DND-41 (cell line): ENCODE data around the gene ARL6IP5.

Experiments
- ATAC-seq: fragments of 200-7000 bp; cut with Tn5 transposase; 3 replicates; pipeline ENCODE4 v1.9.1; 2021; ENCODE audit warnings: low read depth; ENCODE audit not compliant: insufficient read depth
- DNase-seq: peaks from one replicate; pipeline ENCODE4 v3.0.0-alpha.2; 2020
- H2AFZ ChIP-seq: 2 replicates; pipeline ENCODE4 v1.6.0; 2012; ENCODE audit warnings: low read depth, low read length
- H3K27ac ChIP-seq: 2 replicates; pipeline ENCODE4 v1.5.1; 2012; ENCODE audit warnings: low read length, inconsistent platforms
- H3K27me3 ChIP-seq: fragments of 200-600 bp; sonication (generic); 2 replicates; pipeline ENCODE4 v1.6.0; 2012; ENCODE audit warnings: low read length, mild to moderate bottlenecking, inconsistent platforms; ENCODE audit not compliant: insufficient read depth, poor library complexity
- H3K36me3 ChIP-seq: 2 replicates; pipeline ENCODE4 v1.5.1; 2012; ENCODE audit warnings: low read length, inconsistent platforms; ENCODE audit not compliant: insufficient read depth
- H3K4me1 ChIP-seq: 2 replicates; pipeline ENCODE4 v1.5.1; 2012; ENCODE audit warnings: mild to moderate bottlenecking, low read length; ENCODE audit not compliant: insufficient read depth
- H3K4me2 ChIP-seq: 2 replicates; pipeline ENCODE4 v1.6.0; 2012; ENCODE audit warnings: mild to moderate bottlenecking, moderate library complexity, low read length, inconsistent platforms; ENCODE audit not compliant: insufficient read depth
- H3K4me3 ChIP-seq, 2 experiments: fragments of 200-600 bp in 1 of 2; shearing (Covaris generic) in 1 of 2; 2 replicates each; pipeline ENCODE4 v1.5.1; 2012 to 2016; ENCODE audit warnings: inconsistent platforms in 2 of 2, low read length in 2 of 2, mild to moderate bottlenecking in 2 of 2, low read depth in 1 of 2, moderate library complexity in 1 of 2
- H3K79me2 ChIP-seq: 2 replicates; pipeline ENCODE4 v1.6.0; 2012; ENCODE audit warnings: low read length, inconsistent platforms; ENCODE audit not compliant: insufficient read depth
- H3K9ac ChIP-seq: 2 replicates; pipeline ENCODE4 v1.6.0; 2012; ENCODE audit warnings: low read depth, mild to moderate bottlenecking, inconsistent platforms, low read length, moderate library complexity
- H3K9me3 ChIP-seq: 2 replicates; pipeline ENCODE4 v1.5.1; 2012; ENCODE audit warnings: low read length, moderate library complexity, mild to moderate bottlenecking, inconsistent platforms; ENCODE audit not compliant: insufficient read depth, severe bottlenecking
- H4K20me1 ChIP-seq: 2 replicates; pipeline ENCODE4 v1.6.0; 2012; ENCODE audit warnings: low read length; ENCODE audit not compliant: insufficient read depth
- EZH2 ChIP-seq: IDR thresholded peaks from 3 replicates; pipeline ENCODE4 v1.6.1; 2012; ENCODE audit warnings: borderline replicate concordance, low read depth, mild to moderate bottlenecking, moderate library complexity, low read length, inconsistent platforms; ENCODE audit not compliant: severe bottlenecking
- TF ChIP-seq, protein P1 (sequence below): IDR thresholded peaks from 2 replicates; pipeline ENCODE4 v1.5.1; 2012; ENCODE audit warnings: borderline replicate concordance, low read length, moderate library complexity, mild to moderate bottlenecking; ENCODE audit not compliant: poor library complexity, severe bottlenecking; ENCODE audit errors: extremely low read depth

Gene ARL6IP5

DNA sequence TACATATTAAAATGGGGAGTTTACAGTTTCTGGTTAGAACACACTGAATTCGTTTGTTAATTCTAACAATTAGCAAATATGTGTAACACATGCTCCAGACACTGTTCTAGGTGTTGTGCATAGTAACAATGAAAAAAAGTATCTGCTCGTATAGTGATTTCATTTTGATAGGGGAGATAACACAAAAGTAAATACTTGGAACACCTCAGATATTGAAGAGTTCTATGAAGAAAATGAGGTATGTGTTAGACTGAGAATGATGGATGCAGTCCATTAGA lies 25.9 kb upstream of the ARL6IP5 start:
- Histone ChIP-seq H4K20me1 (no peaks in the 10 kb centered on the region), H3K9me3 (no peaks in the 10 kb centered on the region), H3K4me2 (no peak overlapping the region), H3K36me3 (peaks cover 75% of the 10 kb centered on the region), H3K79me2 (no peaks in the 10 kb centered on the region), H3K4me1 (peaks cover 25% of the 10 kb centered on the region), H3K27me3 (no peaks in the 10 kb centered on the region), H3K9ac (peak overlapping the region; percentile 17; the same call in 1 of the 2 replicates), H2AFZ (peak overlapping the region; percentile 30; the same call in 1 of the 2 replicates), H3K4me3 (no peak overlapping the region), H3K27ac (peak overlapping the region; percentile 73)
- ATAC-seq, result no peak
- DNase-seq, result no peak
- TF ChIP-seq EZH2, result no peak
- TF ChIP-seq, protein P1, sequence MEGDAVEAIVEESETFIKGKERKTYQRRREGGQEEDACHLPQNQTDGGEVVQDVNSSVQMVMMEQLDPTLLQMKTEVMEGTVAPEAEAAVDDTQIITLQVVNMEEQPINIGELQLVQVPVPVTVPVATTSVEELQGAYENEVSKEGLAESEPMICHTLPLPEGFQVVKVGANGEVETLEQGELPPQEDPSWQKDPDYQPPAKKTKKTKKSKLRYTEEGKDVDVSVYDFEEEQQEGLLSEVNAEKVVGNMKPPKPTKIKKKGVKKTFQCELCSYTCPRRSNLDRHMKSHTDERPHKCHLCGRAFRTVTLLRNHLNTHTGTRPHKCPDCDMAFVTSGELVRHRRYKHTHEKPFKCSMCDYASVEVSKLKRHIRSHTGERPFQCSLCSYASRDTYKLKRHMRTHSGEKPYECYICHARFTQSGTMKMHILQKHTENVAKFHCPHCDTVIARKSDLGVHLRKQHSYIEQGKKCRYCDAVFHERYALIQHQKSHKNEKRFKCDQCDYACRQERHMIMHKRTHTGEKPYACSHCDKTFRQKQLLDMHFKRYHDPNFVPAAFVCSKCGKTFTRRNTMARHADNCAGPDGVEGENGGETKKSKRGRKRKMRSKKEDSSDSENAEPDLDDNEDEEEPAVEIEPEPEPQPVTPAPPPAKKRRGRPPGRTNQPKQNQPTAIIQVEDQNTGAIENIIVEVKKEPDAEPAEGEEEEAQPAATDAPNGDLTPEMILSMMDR, result no peak

DNA sequence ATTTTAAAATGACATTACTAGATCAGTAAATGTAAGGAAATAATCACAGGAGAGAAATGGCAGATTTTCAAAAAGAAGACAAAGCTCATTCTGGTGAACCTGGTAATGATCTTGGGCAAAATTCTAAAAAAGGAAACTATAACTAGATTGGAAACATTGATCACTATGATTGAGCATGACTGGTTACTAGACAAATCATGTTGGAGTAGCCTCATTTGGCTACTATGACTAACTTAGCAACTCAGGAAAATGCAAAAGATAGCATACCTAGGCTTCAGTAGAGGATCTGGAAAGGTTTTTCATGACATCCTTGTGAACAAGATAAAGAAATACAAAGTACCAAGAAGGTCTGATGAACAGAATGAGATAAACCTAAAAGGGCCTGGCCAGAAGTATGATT lies 25.0 kb upstream of the ARL6IP5 start:
- no peak overlapping the region for H3K9ac ChIP-seq
- no peak for DNase-seq
- no peak overlapping the region for H3K4me2 ChIP-seq
- H4K20me1 ChIP-seq, result no peaks in the 10 kb centered on the region
- H3K79me2 ChIP-seq, result 0 out of 2 replicates have a peak, but pooled peaks cover 2% of the 10 kb centered on the region
- ATAC-seq, result no peak
- H3K36me3 ChIP-seq, result peaks cover 73% of the 10 kb centered on the region
- no peak overlapping the region for H3K27ac ChIP-seq
- no peak overlapping the region for H3K4me3 ChIP-seq
- H3K9me3 ChIP-seq, result no peaks in the 10 kb centered on the region
- H3K27me3 ChIP-seq, result no peaks in the 10 kb centered on the region
- H3K4me1 ChIP-seq, result peaks cover 33% of the 10 kb centered on the region
- H2AFZ ChIP-seq, result no peak overlapping the region
- TF ChIP-seq EZH2, result no peak
- TF ChIP-seq, protein P1, result no peak

GRCh38 chr3:69063636-69064035 lies 21.1 kb upstream of the ARL6IP5 start:
- no peaks in the 10 kb centered on the region for H3K9me3 ChIP-seq
- no peak for ATAC-seq

More at GRCh38 chr3:69063636-69064035, 21.1 kb upstream of the ARL6IP5 start:
- peak overlapping the region; percentile 28; the same call in 1 of the 2 replicates for H3K27ac ChIP-seq
- no peak for TF ChIP-seq EZH2
- TF ChIP-seq, protein P1, result no peak
- H3K9ac ChIP-seq, result no peak overlapping the region
- no peak for DNase-seq
- H4K20me1 ChIP-seq, result no peaks in the 10 kb centered on the region
- 0 out of 2 replicates have a peak, but pooled peaks cover 4% of the 10 kb centered on the region for H3K79me2 ChIP-seq
- H2AFZ ChIP-seq, result no peak overlapping the region
- no peaks in the 10 kb centered on the region for H3K27me3 ChIP-seq
- H3K4me1 ChIP-seq, result peaks cover 54% of the 10 kb centered on the region
- H3K36me3 ChIP-seq, result peaks cover 45% of the 10 kb centered on the region
- H3K4me2 ChIP-seq, result no peak overlapping the region
- no peak overlapping the region for H3K4me3 ChIP-seq
